Skin epidermis (tissue), 12 donors: Measurements from ENCODE around the gene RC3H1.
"Not testable (repeated sequence)": the region's sequence is repeated elsewhere in the genome, so short reads cannot be mapped to it uniquely, and the experiment has no call there.

Source experiments
- H3K27ac ChIP-seq, 21 experiments: fragments of 200-600 bp; sonication (generic) in 11 of 21; one replicate each; pipeline ENCODE4 v1.5.0; 2020; ENCODE audit warnings: mild to moderate bottlenecking in 3 of 21, inconsistent platforms in 2 of 21, moderate library complexity in 2 of 21
- H3K4me3 ChIP-seq, 7 experiments: fragments of 200-600 bp; sonication (generic) in 2 of 7; one replicate each; pipeline ENCODE4 v1.5.0; 2020; ENCODE audit warnings: inconsistent platforms in 2 of 7, mild to moderate bottlenecking in 2 of 7, moderate library complexity in 1 of 7

The RC3H1 gene

GRCh38 chr1:173986951-173987350 lies 35.2 kb downstream of the RC3H1 start:
- H3K27ac ChIP-seq = no peak overlapping the region

DNA sequence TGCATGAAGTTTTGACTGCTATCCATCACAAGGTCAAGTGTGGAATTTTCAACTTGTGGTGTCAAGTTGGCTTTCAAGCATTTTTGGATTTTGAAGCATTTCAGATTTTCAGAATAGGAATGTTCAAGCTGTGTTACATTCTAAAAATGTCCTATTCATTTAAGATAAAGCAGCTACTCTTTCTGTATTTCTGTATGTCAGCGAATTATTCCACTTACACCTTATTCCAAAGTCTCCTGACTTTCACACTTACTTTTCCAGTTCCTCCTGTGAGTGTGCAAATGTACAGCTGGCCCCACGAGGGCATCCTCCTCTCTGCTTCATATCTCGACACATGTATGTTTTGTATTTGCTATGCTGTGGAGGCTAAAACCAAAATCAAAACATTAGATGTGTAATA lies 51.9 kb downstream of the RC3H1 start:
- no peak overlapping the region for H3K27ac ChIP-seq
- no peak overlapping the region for H3K4me3 ChIP-seq

More at GRCh38 chr1:173986951-173987350, 35.2 kb downstream of the RC3H1 start:
- no peak overlapping the region for H3K4me3 ChIP-seq

- not testable (repeated sequence) for H3K27ac ChIP-seq, H3K4me3 ChIP-seq
These were observed 56.3 kb downstream of the RC3H1 start for GRCh38 chr1:173965896-173966295.

DNA sequence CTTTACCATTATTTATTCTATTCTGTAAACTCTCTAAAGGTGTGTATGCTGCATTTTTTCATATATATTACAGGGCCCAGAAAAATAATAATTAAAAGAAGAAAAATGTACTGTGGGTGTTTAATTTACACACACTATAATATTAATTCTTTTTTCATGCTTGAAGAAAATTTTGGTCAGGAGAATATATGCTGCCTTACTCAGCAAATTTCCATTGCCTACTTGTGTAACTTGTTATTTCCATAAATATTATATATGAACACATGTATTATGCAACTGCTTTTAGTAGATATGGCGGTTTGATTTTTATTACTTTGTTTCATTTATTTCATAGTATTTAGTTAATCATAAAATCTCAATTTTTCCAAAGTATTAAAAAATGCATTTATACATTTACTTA lies 58.7 kb downstream of the RC3H1 start:
- Histone ChIP-seq H3K4me3 (no peak overlapping the region), H3K27ac (no peak overlapping the region)

GRCh38 chr1:173960625-173961024 lies 61.5 kb downstream of the RC3H1 start:
- no peak overlapping the region for H3K27ac ChIP-seq
- H3K4me3 ChIP-seq = no peak overlapping the region

DNA sequence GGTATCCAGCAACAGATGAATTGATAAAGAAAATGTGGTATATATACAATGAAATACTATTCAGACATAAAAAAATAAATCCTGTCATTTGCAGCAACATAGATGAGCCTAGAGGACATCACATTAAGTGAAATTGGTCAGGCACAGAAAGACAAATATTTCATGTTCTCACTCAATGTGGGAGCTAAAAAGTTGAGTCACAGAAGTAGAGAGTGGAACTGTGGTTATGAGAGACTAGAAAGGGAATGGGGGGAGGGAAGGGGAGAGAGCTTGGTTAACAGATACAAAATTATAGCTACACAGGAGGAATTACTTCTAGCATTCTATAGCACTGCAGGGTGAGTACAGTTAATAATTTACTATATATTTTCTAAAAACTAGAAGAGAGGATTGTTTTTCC lies 68.0 kb downstream of the RC3H1 start:
- Histone ChIP-seq H3K27ac (no peak overlapping the region), H3K4me3 (no peak overlapping the region)

GRCh38 chr1:173948594-173948993 lies 73.6 kb downstream of the RC3H1 start:
- H3K27ac ChIP-seq = no peak overlapping the region

GRCh38 chr1:173946380-173946921 lies 75.7 kb downstream of the RC3H1 start:
- Histone ChIP-seq H3K27ac (no peak overlapping the region), H3K4me3 (no peak overlapping the region)

More at GRCh38 chr1:173948594-173948993, 73.6 kb downstream of the RC3H1 start:
- no peak overlapping the region for H3K4me3 ChIP-seq

GRCh38 chr1:173937062-173937461 lies 85.1 kb downstream of the RC3H1 start:
- no peak overlapping the region for H3K27ac ChIP-seq
- H3K4me3 ChIP-seq = no peak overlapping the region

- H3K4me3 ChIP-seq = no peak overlapping the region
- no peak overlapping the region for H3K27ac ChIP-seq
These were observed 87.7 kb downstream of the RC3H1 start for GRCh38 chr1:173934440-173934839.

GRCh38 chr1:173930541-173930940 lies 91.6 kb downstream of the RC3H1 start:
- not testable (repeated sequence) for H3K27ac ChIP-seq, H3K4me3 ChIP-seq

DNA sequence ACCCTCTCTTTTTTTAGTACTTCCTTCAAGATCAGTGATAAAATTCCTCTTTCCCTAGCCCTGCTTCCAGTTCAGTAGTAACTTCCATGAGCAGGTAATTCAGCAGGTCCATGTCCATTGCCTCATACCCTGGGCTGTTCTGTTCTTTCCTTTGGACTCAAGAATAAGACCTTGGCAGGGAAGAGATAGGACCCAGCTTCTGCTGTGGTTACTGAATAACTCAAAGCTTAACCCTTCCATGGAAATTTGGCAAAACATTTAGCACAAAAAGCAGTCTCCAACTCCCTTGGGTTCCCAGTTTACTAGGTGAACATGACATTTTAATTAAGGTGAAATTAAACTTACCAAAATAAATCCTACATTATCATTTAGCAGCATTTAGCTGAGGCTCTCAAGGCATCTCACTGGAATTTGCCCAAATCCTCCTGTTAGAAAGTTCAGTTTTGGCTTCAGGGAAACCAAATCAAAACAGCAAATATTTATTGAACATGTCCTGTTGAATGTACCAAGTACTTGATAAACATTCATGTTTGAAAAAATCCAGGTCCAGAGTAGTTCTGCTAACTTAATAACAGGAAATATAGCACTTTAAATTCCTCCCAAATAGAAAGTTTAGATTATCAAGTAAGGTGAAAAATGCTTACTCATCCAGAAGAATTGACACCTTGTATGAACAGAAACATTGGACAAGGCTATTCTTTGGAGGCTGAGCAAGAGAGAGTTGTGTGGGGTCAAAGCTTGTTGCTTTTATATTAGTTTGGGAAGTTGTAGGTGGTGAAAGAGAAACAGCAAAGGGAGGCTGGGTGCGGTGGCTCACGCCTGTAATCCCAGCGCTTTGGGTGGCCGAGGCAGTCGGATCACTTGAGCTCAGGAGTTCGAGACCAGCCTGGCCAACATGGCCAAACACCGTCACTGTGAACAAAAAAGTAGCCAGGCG lies 96.6 kb downstream of the RC3H1 start:
- Histone ChIP-seq H3K27ac (no peak overlapping the region), H3K4me3 (no peak overlapping the region)

DNA sequence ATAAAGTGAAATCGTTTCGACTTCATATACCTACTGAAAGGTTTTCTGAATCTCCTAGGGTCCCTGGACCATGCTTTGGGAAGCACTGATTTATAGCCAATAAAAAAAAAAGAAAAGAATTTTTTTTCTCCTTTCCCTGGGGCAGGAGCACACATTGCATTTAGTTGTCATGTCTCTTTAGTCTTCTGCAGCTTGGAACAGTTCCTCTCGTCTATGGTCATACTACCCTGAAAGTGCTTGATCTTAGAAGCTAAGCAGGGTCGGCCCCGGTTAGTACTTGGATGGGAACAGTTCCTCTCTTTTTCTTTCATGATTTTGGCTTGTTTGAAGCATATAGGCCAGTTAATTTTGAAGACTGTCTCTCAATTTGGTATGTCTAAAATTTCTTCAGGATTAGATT lies 101.3 kb downstream of the RC3H1 start:
- no peak overlapping the region for H3K27ac ChIP-seq

DNA sequence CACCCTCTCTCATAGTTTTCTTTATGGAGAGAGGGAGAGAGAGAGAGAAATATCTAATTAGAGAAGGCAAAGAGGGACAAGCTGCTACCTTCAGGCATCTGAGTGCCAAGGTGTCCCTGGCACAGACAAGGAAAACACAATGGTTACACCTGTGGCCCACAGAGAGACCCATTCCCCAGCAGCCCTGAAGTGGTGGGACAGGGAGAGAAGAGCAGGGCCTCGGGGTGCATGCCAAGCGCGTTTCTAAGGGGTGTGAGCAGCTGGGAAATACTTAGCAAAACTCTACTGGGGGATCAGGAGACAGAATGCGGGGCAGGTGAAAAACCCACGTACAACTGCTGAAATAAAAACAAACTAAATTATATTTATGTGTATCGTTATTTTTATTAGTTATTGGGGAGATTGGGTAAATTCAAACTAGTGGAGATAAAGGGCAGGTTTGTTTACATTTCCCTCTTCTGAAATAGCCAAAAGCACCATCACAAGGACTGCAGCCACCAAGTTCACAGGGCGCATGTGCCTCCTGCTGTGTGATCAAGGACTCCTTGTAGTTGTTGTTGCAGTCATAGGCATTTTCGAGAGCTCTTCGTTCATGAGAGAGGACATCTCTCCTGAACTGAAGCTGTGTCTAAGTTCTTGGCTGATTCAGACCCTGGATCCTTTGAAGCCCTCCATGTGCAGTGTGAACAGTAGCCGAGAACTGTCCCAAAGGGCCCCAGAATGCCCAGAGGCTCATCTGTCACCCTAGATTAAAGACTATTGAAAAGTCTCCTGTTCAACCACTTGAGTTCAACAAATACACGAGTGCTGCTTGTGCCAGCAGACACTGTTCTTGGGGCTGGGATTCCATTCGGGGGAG lies 104.3 kb downstream of the RC3H1 start:
- Histone ChIP-seq H3K27ac (no peak overlapping the region), H3K4me3 (no peak overlapping the region)

More for the DNA sequence above, 101.3 kb downstream of the RC3H1 start:
- H3K4me3 ChIP-seq = no peak overlapping the region

GRCh38 chr1:173917149-173917548 lies 105.0 kb downstream of the RC3H1 start, which contains the start of gene SERPINC1:
Gene SERPINC1 (minus strand): TSS chr1:173917327. CDS start chr1:173917259, 68 bp downstream.
- H3K4me3 ChIP-seq = no peak within 1 kb of the TSS
- no peak within 1 kb of the TSS for H3K27ac ChIP-seq

DNA sequence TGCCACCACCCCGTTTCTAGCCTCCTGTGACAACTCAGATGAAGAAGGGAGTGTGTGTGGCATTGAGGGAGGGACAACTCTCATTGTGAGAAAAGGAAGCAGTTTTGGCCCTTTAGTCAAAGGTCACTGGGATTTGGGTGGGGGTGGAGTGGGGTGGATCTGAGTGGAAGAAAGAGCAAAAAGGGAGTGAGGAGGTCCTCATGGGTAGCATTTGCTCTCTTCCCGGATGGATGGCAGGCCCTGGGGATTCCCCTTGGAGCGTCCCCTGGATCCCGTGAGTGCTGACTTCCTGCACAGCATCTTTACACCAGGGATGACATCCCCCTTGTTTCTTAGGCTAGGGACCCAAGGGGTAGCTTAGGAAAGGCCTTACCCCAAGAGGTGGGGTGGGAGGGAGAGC lies 105.5 kb downstream of the RC3H1 start:
- no peak overlapping the region for H3K27ac ChIP-seq
- no peak overlapping the region for H3K4me3 ChIP-seq

DNA sequence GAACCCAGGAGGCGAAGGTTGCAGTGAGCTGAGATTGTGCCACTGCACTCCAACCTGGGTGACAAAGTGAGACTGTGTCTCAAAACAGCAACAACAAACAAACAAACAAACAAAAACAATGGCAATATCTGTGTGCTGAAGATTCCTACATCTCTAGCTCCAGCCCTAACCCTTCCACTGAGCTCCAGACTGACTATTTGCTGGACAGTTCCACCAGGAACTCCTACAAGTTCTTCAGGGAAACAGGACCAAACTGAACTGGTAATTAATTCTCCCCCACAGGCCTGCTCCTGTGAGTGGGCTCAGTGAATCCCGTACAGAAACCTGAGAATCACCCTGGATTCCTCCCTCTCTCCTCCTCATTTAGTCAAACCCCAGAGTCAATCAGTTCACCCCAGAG lies 106.6 kb downstream of the RC3H1 start:
- Histone ChIP-seq H3K27ac (no peak overlapping the region), H3K4me3 (no peak overlapping the region)

GRCh38 chr1:173914366-173914871 lies 107.7 kb downstream of the RC3H1 start:
- Histone ChIP-seq H3K4me3 (no peak overlapping the region), H3K27ac (no peak overlapping the region)

DNA sequence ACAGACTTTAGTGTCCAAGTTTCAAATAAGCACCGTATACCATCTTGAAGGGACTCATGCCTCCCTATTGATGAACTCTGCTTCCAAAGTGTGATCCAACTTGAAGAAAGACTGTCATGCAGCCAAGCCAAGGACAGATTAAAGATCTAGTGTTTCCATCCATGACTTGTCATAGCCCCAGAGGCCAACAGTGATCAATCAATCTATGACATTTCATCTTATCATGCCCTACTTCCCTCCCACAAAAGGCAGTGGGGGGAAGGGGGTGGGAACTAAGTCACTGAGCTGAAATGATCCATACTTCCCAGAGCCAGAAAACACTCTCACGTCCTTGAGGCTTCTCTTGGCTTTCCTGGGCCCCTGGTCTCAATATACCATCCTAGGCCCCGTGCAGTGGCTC lies 109.0 kb downstream of the RC3H1 start:
- Histone ChIP-seq H3K4me3 (no peak overlapping the region), H3K27ac (no peak overlapping the region)
